Activated CD4-positive, alpha-beta memory T cell treated with anti-CD3 and anti-CD28 coated beads, Interleukin-2, amount 10 ng/mL, durations not matched to agents 7 days and 5 days (primary cell): ENCODE results near the gene JMJD1C. TPM values are rescaled to one million over a fixed set of nuclear protein-coding genes. Genes with fewer than 3 reads are reported as not detected.

Experiments used
- CTCF ChIA-PET: fragments of 350-600 bp; sonication (Branson Sonifier 250); formaldehyde crosslinking; loops from one replicate; lab custom pipeline; 2021; ENCODE audit warnings: antibody characterized with exemption, inconsistent platforms; lab: Charles Lee
- POLR2A ChIA-PET: fragments of 350-600 bp; sonication (Branson Sonifier 250); formaldehyde crosslinking; loops from one replicate; lab custom pipeline; 2021; ENCODE audit warnings: antibody characterized with exemption; lab: Charles Lee
- DNase-seq: peaks from one replicate; pipeline ENCODE4 v3.0.0-alpha.2; 2020
- H3K27ac Mint-ChIP-seq: one replicate; pipeline ENCODE4 v1.8.0; 2021; ENCODE audit warnings: mild to moderate bottlenecking, mixed read lengths
- H3K27me3 Mint-ChIP-seq: one replicate; pipeline ENCODE4 v1.8.0; 2021; ENCODE audit warnings: mixed read lengths
- H3K36me3 Mint-ChIP-seq: one replicate; pipeline ENCODE4 v1.8.0; 2021; ENCODE audit warnings: low read depth, mixed read lengths
- H3K4me1 Mint-ChIP-seq: one replicate; pipeline ENCODE4 v1.8.0; 2021; ENCODE audit warnings: mixed read lengths
- H3K4me3 Mint-ChIP-seq: one replicate; pipeline ENCODE4 v1.8.0; 2021; ENCODE audit warnings: mild to moderate bottlenecking, mixed read lengths
- H3K9me3 Mint-ChIP-seq: one replicate; pipeline ENCODE4 v1.8.0; 2021; ENCODE audit warnings: mixed read lengths
- total RNA-seq, 2 experiments: library from RNA; stranded (reverse); gene quantifications; one replicate each; pipeline ENCODE4 v1.2.3, GENCODE V29; 2021

Gene JMJD1C
- total RNA-seq, 2 experiments from 2014 or later: 65.6 to 66.8 TPM

GRCh38 chr10:63376560-63377304 lies 89.0 kb downstream of the JMJD1C start:
- no peak overlapping the region for H3K27ac Mint-ChIP-seq
- peaks cover 13% of the 10 kb centered on the region for H3K4me1 Mint-ChIP-seq
- ChIA-PET POLR2A (no interaction called here), CTCF (no interaction called here)
- H3K4me3 Mint-ChIP-seq: no peak overlapping the region
- H3K9me3 Mint-ChIP-seq: peaks cover 3% of the 10 kb centered on the region
- no peaks in the 10 kb centered on the region for H3K27me3 Mint-ChIP-seq
- DNase-seq: no peak
- H3K36me3 Mint-ChIP-seq: peaks cover 18% of the 10 kb centered on the region

DNA sequence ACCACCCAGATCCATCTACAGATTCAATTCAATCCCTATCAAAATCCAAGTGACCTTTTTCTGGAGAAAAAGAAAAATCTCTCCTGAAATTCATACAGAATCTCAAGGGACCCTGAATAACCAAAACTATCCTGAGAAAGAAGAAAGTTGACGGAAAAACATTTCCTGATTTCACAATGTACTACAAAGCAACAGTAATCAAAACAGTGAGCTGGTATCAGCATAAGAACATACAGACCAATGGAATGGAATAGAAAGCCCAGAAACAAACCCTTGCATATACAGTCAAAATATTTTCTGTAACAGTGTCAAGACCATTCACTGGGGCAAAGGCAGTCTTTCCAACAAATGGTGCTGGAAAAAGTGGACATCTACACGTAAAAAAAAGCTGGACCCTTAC lies 89.9 kb downstream of the JMJD1C start:
- ChIA-PET POLR2A (no interaction called here), CTCF (no interaction called here)
- Mint-ChIP-seq H3K27ac (no peak overlapping the region), H3K4me1 (peaks cover 13% of the 10 kb centered on the region), H3K36me3 (peaks cover 14% of the 10 kb centered on the region), H3K9me3 (peaks cover 3% of the 10 kb centered on the region), H3K27me3 (no peaks in the 10 kb centered on the region), H3K4me3 (no peak overlapping the region)
- no peak for DNase-seq

DNA sequence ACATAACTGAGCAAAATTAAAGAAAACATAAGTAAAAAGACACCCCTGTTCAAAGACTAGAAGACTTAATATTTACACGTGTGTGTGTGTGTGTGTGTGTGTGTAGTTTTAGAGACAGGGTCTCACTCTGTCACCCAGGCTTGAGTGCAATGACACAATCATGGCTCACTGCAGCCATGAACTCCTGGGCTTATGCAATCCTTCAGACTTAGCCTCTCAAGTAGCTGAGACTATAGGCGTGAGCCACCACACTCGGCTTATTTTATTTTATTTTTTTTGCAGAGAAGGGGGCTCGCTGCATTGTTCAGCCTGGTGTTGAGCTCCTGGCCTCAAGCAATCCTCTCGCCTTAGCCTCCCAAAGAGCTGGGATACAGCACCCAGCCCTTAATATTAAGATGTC lies 90.3 kb downstream of the JMJD1C start:
- ChIA-PET POLR2A (no interaction called here), CTCF (no interaction called here)
- no peak overlapping the region for H3K27ac Mint-ChIP-seq

DNA sequence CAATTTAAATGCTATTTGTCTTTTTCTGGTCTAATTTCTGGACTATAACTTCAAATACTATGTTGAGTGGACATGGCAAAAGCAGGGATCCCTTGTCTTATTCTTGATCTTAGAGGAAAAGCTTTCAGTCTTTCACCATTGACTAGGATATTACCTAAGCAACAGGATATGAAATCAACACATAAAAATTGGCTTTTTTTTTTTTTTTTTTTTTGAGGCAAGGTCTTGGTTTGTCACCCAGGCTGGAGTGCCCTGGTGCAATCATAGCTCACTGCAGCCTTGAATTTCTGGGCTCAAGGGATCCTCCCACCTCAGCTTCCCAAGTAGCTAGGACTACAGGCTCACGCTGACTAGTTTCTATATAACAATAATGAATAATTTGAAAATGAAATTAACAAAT lies 90.8 kb downstream of the JMJD1C start:
- ChIA-PET POLR2A (no interaction called here), CTCF (no interaction called here)
- peaks cover 12% of the 10 kb centered on the region for H3K36me3 Mint-ChIP-seq
- no peak for DNase-seq
- peaks cover 3% of the 10 kb centered on the region for H3K9me3 Mint-ChIP-seq
- H3K27me3 Mint-ChIP-seq: no peaks in the 10 kb centered on the region
- no peak overlapping the region for H3K4me3 Mint-ChIP-seq
- H3K4me1 Mint-ChIP-seq: peaks cover 13% of the 10 kb centered on the region
- H3K27ac Mint-ChIP-seq: no peak overlapping the region

More for the DNA sequence above, 90.3 kb downstream of the JMJD1C start:
- H3K36me3 Mint-ChIP-seq: peaks cover 14% of the 10 kb centered on the region
- DNase-seq: no peak
- H3K4me1 Mint-ChIP-seq: peaks cover 13% of the 10 kb centered on the region
- H3K4me3 Mint-ChIP-seq: no peak overlapping the region
- H3K27me3 Mint-ChIP-seq: no peaks in the 10 kb centered on the region
- peaks cover 3% of the 10 kb centered on the region for H3K9me3 Mint-ChIP-seq

GRCh38 chr10:63373176-63373575 lies 92.6 kb downstream of the JMJD1C start:
- Mint-ChIP-seq H3K4me3 (no peak overlapping the region), H3K36me3 (peaks cover 12% of the 10 kb centered on the region), H3K9me3 (peaks cover 3% of the 10 kb centered on the region), H3K27me3 (no peaks in the 10 kb centered on the region), H3K27ac (no peak overlapping the region), H3K4me1 (peaks cover 13% of the 10 kb centered on the region)
- POLR2A ChIA-PET: no interaction called here
- CTCF ChIA-PET: no interaction called here
- no peak for DNase-seq

- no peaks in the 10 kb centered on the region for H3K4me1 Mint-ChIP-seq
- H3K27ac Mint-ChIP-seq: no peak overlapping the region
- DNase-seq: no peak
- ChIA-PET POLR2A (no interaction called here), CTCF (no interaction called here)
- H3K4me3 Mint-ChIP-seq: no peak overlapping the region
- H3K9me3 Mint-ChIP-seq: peaks cover 3% of the 10 kb centered on the region
- H3K36me3 Mint-ChIP-seq: no peaks in the 10 kb centered on the region
- H3K27me3 Mint-ChIP-seq: no peaks in the 10 kb centered on the region
These were observed 96.1 kb downstream of the JMJD1C start for GRCh38 chr10:63369711-63370110.

GRCh38 chr10:63368365-63368764 lies 97.4 kb downstream of the JMJD1C start:
- ChIA-PET POLR2A (no interaction called here), CTCF (no interaction called here)
- Mint-ChIP-seq H3K27ac (no peak overlapping the region), H3K9me3 (peaks cover 3% of the 10 kb centered on the region), H3K27me3 (no peaks in the 10 kb centered on the region), H3K4me3 (no peak overlapping the region), H3K36me3 (peaks cover 4% of the 10 kb centered on the region), H3K4me1 (no peaks in the 10 kb centered on the region)
- DNase-seq: no peak

GRCh38 chr10:63366933-63367332 lies 98.8 kb downstream of the JMJD1C start:
- CTCF ChIA-PET: interaction anchor here (0.8 kb wide), 1 partner anchor 13 kb away, joined by 3 read pairs; no protein-coding TSS in a partner anchor
- H3K4me3 Mint-ChIP-seq: no peak overlapping the region
- no peaks in the 10 kb centered on the region for H3K9me3 Mint-ChIP-seq
- no peak for DNase-seq
- POLR2A ChIA-PET: interaction anchor here (0.6 kb wide), 1 partner anchor 123 kb away, joined by 3 read pairs; no protein-coding TSS in a partner anchor
- H3K36me3 Mint-ChIP-seq: peaks cover 4% of the 10 kb centered on the region
- no peaks in the 10 kb centered on the region for H3K27me3 Mint-ChIP-seq
- H3K27ac Mint-ChIP-seq: no peak overlapping the region
- no peaks in the 10 kb centered on the region for H3K4me1 Mint-ChIP-seq

DNA sequence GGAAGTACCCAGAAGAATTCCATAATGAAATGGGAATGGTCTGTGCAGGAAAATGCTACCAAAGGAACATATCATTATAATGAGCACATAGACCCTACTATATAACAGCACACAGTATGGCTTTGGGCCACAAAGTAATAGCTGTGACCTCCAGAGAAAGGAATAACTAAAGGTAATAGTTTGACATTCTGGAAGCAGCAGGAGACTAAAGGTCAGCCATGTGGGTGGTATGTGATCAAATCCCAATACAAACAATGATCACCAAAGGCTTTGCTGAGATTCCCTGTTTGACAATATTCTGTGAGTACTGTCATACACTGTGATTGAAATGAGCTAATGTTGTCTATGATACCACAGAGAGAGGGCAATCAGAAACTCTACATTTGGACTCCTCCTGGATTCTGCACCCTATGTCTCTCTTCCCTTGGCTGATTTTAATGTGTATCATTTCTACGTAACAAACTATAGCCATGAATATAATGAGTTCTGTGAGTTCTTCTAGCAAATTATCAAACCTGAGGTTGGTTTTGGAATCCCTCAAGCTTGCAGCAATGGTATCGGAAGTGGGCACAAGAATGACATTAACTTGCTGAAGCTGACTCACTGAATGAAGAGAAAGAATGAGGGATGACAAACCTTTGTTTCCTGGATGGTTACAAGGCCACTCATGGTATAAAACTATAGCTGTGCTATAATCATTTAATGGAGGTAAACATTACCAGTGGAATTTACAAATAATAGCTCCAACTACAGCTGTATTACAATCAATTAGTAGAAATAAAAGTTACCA lies 99.6 kb downstream of the JMJD1C start:
- Mint-ChIP-seq H3K9me3 (no peaks in the 10 kb centered on the region), H3K36me3 (peaks cover 4% of the 10 kb centered on the region), H3K4me3 (no peak overlapping the region), H3K27ac (no peak overlapping the region), H3K27me3 (no peaks in the 10 kb centered on the region), H3K4me1 (no peaks in the 10 kb centered on the region)
- DNase-seq: no peak
- ChIA-PET POLR2A (interaction anchor here (0.6 kb wide), 1 partner anchor 124 kb away, joined by 3 read pairs; no protein-coding TSS in a partner anchor), CTCF (interaction anchor here (0.8 kb wide), 1 partner anchor 12 kb away, joined by 3 read pairs; no protein-coding TSS in a partner anchor)

DNA sequence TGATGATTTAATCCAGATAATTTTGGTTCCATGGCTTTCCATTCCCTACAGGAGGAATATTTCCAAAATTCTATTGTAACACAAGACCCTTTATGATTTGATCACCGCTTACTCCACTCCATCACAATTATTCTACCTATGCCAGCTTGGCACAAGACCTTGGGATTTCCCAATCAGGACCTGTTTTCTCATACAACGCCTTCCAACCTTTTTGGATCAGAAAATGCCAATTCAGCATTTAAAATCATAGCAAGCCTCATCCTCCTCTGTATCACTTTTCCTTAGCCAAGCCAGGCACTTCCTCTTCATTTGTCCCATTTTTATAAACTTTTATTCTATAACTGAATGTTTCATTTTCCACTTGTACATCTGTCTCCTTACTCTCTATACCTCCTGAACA lies 100.9 kb downstream of the JMJD1C start:
- ChIA-PET CTCF (interaction anchor here (1.1 kb wide), 1 partner anchor 198 kb away, joined by 3 read pairs; no protein-coding TSS in a partner anchor), POLR2A (no interaction called here)
- Mint-ChIP-seq H3K4me1 (no peaks in the 10 kb centered on the region), H3K27me3 (no peaks in the 10 kb centered on the region), H3K9me3 (no peaks in the 10 kb centered on the region), H3K4me3 (no peak overlapping the region), H3K27ac (no peak overlapping the region), H3K36me3 (peaks cover 4% of the 10 kb centered on the region)
- no peak for DNase-seq

- CTCF ChIA-PET: interaction anchor here (1.1 kb wide), 1 partner anchor 197 kb away, joined by 3 read pairs; no protein-coding TSS in a partner anchor
- no peak overlapping the region for H3K27ac Mint-ChIP-seq
- H3K4me3 Mint-ChIP-seq: no peak overlapping the region
- peaks cover 4% of the 10 kb centered on the region for H3K36me3 Mint-ChIP-seq
- no peak for DNase-seq
- H3K27me3 Mint-ChIP-seq: no peaks in the 10 kb centered on the region
- no peaks in the 10 kb centered on the region for H3K9me3 Mint-ChIP-seq
- POLR2A ChIA-PET: no interaction called here
- no peaks in the 10 kb centered on the region for H3K4me1 Mint-ChIP-seq
These were observed 101.8 kb downstream of the JMJD1C start for GRCh38 chr10:63363951-63364350.

DNA sequence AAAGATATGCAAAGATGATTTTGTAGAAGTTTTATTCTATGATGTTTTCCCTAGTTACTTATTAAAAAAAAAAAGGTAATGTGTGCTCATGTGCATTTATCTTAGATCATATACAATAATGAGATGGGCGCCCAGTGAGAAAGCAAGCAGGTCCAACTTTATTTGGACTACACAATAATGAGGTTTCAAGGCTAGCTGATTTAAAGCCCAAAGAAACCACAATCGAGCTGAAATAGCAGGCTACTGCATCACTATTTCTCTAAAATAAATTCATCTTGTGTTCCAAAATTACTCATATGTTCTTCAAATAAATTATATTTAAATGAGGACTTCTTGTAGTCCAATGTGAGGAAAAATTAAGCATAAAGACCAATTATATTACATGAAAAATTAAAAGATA lies 110.1 kb downstream of the JMJD1C start:
- Mint-ChIP-seq H3K27ac (no peak overlapping the region), H3K36me3 (no peaks in the 10 kb centered on the region), H3K4me1 (peaks cover 9% of the 10 kb centered on the region), H3K27me3 (no peaks in the 10 kb centered on the region), H3K9me3 (no peaks in the 10 kb centered on the region), H3K4me3 (no peak overlapping the region)
- ChIA-PET POLR2A (no interaction called here), CTCF (interaction anchor here (1.2 kb wide), 1 partner anchor 139 kb away, joined by 3 read pairs; no protein-coding TSS in a partner anchor)
- no peak for DNase-seq

GRCh38 chr10:63352976-63353375 lies 112.8 kb downstream of the JMJD1C start:
- H3K27me3 Mint-ChIP-seq: no peaks in the 10 kb centered on the region
- H3K4me1 Mint-ChIP-seq: peaks cover 9% of the 10 kb centered on the region
- no peak for DNase-seq
- H3K9me3 Mint-ChIP-seq: no peaks in the 10 kb centered on the region
- no peak overlapping the region for H3K27ac Mint-ChIP-seq
- H3K4me3 Mint-ChIP-seq: no peak overlapping the region
- ChIA-PET CTCF (no interaction called here), POLR2A (no interaction called here)
- H3K36me3 Mint-ChIP-seq: no peaks in the 10 kb centered on the region
